ENCODE results near the gene LAMTOR3. TPM values are rescaled to one million over a fixed set of nuclear protein-coding genes. Genes with fewer than 3 reads are reported as not detected.

The LAMTOR3 gene, protein sequence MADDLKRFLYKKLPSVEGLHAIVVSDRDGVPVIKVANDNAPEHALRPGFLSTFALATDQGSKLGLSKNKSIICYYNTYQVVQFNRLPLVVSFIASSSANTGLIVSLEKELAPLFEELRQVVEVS
- 10 to 100 TPM; 29.8 to 31.7 TPM for total RNA-seq

DNA sequence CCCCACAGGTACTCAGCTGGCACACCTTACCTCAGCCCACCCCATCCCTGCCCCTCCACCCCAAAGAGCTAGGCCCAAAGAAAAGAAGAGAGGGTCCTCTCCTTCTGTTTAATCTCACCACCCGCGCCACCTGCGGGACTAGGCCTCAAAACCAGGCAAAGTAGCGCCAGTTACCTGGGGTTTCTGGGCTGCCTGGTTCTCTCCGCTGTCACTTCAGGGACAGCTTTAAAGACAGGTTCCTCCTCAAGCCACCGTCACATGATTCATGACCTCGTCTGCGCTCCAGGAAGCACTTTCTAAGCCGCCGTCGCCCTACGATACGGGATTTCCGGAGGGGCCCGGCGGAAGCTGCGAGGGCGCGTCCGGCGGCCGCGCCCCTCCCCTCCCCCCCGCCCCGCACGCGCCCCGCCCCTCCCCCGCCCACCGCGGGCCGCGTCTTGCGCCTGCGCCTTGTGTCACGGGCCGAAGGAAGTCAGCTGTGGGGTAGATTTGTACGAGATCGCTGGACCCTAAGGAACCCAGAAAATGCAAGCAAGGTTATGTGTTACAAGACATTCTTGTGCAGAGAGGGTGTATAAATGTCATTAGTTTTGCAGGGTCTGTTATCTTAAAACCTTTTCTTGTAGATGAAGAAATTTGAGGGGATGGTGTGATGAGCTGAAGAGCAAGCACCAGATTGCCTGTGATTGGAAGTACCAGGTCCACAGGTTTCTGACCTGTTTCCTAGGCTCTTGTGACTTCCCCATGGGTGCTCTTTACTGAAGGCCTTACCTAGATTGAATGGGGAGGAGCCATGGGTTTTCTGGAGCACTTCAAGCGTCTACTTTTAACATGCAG, at the start of gene LAMTOR3:
LAMTOR3 (minus strand) TSS at position 267 of the 837 bp plus-strand sequence. CDS start 464 bp downstream, outside the sequence.
- POLR2A ChIA-PET = interaction anchor here (0.6 to 1.6 kb wide), 5 partner anchors 38 to 650 kb away, joined by 3 to 8 read pairs (median 5); partner anchors contain the start of genes DNAJB14, H2AZ1 and TRMT10A
- CTCF ChIA-PET = interaction anchor here (0.7 to 1.6 kb wide), 6 partner anchors 33 to 85 kb away, joined by 3 to 7 read pairs (median 4); partner anchors contain the start of genes DAPP1 and DNAJB14

DNA sequence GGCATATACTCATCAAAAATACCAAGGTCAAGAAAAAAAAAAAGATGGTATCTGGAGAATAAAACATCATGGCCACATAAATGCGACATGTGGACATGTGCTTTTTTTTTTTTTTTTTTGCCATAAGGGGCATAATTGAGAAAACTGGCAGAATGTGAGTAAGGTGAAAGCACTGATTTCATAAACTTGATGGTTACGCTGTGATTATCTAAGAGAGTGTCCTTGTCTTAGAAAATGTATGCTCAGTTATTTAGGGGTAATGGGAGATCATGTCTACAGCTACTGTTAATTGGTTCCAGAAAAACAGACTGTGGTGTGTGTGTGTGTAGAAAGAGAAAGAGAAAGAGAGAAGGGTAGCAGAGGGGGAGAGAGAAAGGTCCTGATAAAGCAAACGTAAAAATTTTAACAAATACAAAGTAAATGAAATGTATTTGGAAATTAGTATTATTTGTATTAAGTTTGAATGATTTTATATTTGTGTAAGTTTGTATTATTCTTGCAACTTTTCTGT, 44.1 kb upstream of the LAMTOR3 start:
- CTCF ChIA-PET = interaction anchor here (0.7 kb wide), 1 partner anchor 127 kb away, joined by 3 read pairs; no protein-coding TSS in a partner anchor

DNA sequence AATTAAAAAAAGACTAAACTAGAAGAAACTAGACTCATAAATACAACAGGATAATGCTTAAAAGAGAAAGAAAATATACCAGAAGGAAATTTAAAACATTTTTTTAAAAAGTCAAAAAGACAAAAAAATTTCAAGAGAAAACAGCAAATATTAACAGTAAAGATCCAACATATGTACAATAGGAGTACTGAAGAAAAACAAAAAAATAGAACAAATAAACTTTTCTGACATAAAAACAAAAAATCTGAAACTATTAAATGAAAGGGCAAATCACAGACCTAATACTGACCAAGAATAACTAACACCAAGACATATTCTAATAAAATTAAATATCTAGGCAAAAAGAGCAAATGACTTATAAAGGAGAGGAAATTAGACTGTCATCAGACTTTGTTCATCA, 40.7 kb upstream of the LAMTOR3 start:
- ChIA-PET CTCF (no interaction called here), POLR2A (no interaction called here)

More for the DNA sequence above, 44.1 kb upstream of the LAMTOR3 start:
- POLR2A ChIA-PET = no interaction called here

DNA sequence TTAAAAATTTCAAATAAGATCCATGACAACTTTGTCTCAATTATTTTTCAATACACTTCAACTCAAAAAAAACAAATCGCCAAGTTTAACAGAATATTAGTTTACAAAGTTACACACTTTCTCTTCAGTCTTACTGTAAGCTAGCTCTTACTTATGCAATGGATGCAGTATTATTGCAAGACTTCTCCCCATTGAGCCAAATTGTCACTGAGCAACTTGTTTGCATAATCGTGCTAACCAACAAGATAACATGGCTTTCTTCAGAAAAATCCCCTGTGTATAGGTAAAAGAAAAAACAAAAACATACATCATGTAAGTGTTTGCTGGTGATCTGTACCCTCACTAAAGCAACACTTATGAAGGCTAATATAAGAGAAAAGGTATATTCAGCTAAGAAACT, 33.3 kb upstream of the LAMTOR3 start:
- CTCF ChIA-PET = interaction anchor here (1.2 kb wide), 1 partner anchor 33 kb away, joined by 3 read pairs; the partner anchor contains the start of gene LAMTOR3
- POLR2A ChIA-PET = no interaction called here

DNA sequence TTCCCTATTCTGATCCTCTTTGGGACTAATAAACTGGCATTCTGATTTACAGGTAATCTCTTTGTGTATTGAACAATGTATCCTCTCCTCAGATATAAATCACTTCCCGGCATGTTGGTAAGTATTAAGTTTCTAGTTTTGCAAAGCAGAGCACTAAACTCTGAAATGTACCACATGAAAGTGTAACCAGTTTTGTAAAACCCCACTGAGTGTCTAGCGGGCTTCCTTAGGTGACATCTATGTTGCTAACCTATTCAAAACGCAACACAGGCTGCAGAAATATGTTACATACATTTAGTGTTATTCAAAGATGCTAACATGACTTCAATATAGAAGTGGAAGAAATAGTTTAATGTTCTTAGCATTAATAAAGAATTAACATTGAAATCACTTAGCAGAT, 26.9 kb upstream of the LAMTOR3 start:
- ChIA-PET CTCF (interaction anchor here (1.4 kb wide), 1 partner anchor 11 kb away, joined by 3 read pairs; no protein-coding TSS in a partner anchor), POLR2A (no interaction called here)

DNA sequence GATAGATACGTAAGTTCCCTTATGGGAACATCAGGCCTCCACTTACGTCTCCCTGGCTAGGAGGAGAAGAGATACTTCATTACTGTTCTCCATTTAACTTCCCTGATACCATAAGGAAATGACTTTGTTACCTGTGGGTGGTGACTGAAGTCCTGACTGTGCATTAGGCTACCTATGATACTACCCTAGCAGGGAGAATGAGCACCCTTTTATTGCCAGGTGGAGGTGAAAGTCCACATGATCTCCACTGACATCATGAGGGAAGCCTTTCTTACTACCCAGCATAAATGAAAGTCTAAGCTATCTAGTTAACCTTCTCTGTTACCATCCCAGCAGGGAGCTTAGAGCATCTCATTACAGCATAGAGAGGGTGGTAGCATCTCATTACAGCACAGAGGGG, 24.4 kb upstream of the LAMTOR3 start:
- POLR2A ChIA-PET = no interaction called here
- CTCF ChIA-PET = no interaction called here

DNA sequence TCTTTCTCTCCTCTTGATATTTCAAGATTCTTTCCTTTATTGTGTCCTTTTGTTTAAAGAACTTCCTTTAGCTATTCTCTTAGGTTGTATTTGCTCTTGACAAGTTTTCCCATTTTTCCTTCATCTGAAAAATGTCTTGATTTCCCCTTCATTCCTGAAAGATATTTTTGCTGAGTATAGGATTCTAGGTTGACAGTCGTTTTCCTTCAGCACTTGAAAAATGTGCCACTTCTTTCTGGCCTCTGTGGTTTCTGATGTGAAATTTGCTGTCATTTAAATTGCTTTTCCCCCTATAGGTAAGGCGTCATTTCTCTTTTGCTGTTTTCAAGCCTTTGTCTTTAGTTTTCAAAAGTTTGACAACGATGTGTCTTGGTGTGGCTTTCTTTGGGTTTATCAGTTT, 23.3 kb upstream of the LAMTOR3 start:
- CTCF ChIA-PET = no interaction called here
- POLR2A ChIA-PET = no interaction called here

DNA sequence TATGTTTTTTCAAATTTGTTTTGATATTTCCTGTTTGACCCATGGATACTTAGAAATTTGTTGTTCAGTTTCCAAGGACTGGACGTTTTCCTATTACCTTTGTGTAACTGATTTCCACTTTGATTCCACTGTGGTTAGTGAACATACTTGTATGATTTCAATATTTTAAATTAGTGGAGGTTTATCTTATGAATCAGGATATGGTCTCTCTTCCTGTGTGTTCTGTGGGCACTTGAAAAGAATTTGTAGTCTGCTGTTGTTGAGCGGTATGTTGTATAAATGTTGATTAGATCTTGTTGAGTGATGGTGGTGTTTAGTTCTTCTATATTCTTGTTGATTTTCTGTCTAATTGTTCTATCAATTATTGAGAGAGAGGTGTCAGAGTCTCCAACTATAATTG, 21.2 kb upstream of the LAMTOR3 start:
- ChIA-PET CTCF (no interaction called here), POLR2A (no interaction called here)

DNA sequence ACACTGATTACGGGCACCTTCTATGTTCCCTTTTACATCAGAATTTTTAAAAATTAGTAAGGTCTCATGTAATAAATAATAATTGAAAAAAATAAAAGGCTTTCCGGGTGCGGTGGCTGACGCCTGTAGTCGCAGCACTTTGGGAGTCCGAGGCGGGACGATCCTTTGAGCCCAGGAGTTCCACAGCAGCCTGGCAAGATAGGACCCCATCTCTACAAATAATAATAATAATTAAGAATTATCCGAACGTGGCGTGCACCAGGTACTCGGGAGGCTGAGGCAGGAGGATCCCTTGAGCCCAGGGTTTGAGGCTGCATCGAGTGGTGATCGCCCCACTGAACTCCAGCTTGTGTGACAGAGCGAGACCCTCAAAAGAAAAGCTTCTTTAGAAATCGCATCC, 771 bp upstream of the LAMTOR3 start:
- ChIA-PET CTCF (interaction anchor here (0.7 to 1.6 kb wide), 6 partner anchors 32 to 85 kb away, joined by 3 to 7 read pairs (median 4); partner anchors contain the start of genes DAPP1 and DNAJB14), POLR2A (interaction anchor here (0.6 to 1.6 kb wide), 5 partner anchors 39 to 650 kb away, joined by 3 to 8 read pairs (median 5); partner anchors contain the start of genes DNAJB14, H2AZ1 and TRMT10A)

DNA sequence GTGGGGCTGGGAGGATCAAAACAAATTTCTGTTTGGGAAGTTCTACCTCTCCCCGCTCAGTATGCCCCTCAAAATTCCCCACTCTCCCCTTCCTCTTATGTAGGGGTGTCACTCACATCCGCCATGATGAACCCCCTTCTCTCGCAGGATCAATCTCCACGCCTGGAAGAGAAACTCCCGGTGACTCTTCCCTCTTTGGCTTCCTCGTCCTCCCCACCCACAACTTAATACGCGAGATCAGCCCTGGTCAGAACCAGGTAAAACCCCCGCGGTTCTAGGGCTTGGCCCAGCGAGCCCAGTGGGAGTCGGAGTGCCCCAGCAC, 427 bp downstream of the LAMTOR3 start:
- CTCF ChIA-PET = interaction anchor here (1.1 to 1.6 kb wide), 4 partner anchors 33 to 82 kb away, joined by 3 to 7 read pairs (median 4); partner anchors contain the start of gene DNAJB14
- POLR2A ChIA-PET = interaction anchor here (1.3 to 1.6 kb wide), 3 partner anchors 53 to 330 kb away, joined by 5 to 8 read pairs (median 8); partner anchors contain the start of genes DNAJB14, H2AZ1 and TRMT10A

DNA sequence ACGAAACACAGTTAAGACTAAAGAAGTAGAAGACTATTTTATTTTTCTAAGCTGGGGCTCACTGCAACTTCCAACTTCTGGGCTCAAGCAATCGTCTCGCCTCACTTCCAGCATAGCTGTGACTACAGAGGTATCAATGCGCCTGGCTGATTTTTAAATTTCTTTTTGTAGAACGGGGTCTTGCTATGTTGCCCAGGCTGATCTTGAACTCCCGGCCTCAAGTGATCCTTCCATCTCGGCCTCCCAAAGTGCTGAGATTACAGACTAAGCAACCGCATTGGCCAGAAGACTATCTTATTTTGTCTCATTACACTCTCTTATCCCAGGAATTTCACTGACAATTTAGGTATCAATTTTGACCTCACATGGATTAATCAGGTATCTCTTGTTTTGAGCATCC, 1.2 kb downstream of the LAMTOR3 start:
- ChIA-PET POLR2A (no interaction called here), CTCF (no interaction called here)

DNA sequence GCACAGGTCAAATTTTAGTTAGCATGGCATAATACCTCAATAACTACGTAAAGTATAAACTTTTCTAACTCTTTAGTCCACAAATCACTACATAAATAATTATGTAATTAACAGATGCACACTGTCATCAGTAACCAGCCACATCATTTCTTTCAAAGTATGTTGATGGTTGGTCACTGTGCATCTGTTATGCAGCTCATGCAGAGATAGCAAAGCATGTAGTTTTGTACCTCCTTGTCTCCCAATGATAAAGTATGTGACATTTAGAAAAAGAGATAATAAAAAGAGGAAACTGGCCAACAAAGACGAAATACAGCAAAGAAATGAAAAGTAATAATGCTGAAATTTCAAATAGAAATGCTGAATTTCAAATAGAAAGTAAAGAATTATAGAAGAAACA, 2.9 kb downstream of the LAMTOR3 start:
- POLR2A ChIA-PET = no interaction called here

DNA sequence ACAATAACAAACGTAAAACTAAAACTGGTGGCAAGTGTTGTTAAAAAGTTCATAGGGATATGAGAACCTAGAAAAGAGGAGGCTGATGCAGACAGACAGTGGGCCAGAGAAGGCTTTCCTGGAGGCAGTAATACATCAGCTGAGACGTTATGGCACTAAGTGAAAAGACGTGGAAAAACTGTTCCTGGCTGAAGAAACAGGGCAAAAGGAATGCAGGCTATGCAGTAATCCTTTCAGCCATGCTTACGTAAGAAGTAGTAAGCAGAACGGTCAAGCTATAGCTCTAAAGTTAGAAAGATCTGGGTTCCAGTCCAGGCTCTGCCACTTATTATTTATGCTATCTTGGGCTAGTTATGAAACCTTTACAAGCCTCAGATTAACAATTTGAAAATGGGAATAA, 6.4 kb downstream of the LAMTOR3 start:
- POLR2A ChIA-PET = no interaction called here
- CTCF ChIA-PET = no interaction called here

More for the DNA sequence above, 2.9 kb downstream of the LAMTOR3 start:
- CTCF ChIA-PET = interaction anchor here (2.3 kb wide), 1 partner anchor 83 kb away, joined by 8 read pairs; no protein-coding TSS in a partner anchor

DNA sequence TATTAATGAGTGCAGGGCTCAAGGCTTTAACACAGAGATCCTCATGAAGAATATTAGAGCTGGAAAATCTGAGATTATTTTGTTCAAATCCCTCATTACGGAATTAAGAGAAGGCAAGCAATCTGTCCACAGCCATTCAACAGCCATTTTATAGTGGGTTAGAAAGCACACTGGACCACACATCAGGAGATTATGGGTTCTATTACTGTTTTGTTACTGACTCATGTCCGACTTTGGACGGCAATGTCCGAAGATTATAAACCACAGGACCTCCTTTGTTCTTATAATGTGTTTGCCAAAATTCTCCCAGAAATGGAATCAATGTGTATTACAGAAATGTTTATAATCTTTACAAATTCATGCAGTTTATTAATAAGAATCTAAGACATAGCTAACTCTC, 8.1 kb downstream of the LAMTOR3 start:
- ChIA-PET CTCF (interaction anchor here (1.4 to 2.6 kb wide), 2 partner anchors 25 to 78 kb away, joined by 4 to 10 read pairs; no protein-coding TSS in a partner anchor), POLR2A (no interaction called here)

DNA sequence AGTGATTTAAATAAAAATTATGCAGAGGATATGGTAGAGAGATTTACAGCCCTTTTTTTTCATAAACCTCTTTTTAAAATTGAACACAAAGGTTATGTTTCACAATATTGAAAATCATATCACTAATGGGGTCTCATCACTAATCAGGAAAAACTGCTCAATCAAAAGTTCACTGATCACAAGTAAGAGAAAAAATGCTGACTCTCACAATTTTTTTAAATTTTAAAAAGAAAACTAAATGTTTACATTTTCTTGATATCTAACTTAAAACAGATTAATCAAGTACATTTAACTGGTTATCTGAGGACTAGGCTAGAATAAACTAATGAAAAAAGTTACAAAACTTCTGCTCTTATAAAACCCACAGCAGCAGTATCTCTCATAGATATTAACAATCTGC, 8.5 kb downstream of the LAMTOR3 start:
- ChIA-PET CTCF (interaction anchor here (1.0 to 2.6 kb wide), 4 partner anchors 25 to 77 kb away, joined by 3 to 10 read pairs (median 4); partner anchors contain the start of gene DAPP1), POLR2A (no interaction called here)

DNA sequence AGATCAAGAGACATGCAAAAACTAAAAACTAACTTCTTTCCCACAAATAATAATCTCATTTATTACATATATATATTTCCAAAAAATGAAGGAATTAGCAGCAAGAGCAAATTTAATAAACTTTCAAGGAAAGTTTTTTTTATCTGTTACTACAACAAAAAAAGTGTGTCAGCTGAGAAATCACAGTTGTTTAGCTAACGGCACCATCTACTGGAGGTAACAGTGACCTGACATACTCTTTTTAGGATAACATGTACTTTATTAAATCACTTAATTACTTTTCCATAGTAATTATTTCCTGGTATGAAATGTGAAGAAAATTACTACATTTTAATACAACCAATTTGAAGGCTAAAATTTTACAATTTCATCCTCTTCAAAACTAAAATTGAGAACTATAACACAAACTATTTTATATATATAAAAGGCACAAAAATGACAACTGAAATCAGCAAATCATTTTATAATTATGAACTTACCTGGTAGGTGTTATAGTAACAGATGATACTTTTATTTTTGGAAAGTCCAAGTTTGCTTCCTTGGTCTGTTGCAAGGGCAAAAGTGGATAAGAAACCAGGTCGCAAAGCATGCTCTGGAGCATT, 9.1 kb downstream of the LAMTOR3 start:
- CTCF ChIA-PET = interaction anchor here (0.7 to 2.6 kb wide), 7 partner anchors 24 to 77 kb away, joined by 3 to 10 read pairs (median 4); partner anchors contain the start of gene DAPP1
- POLR2A ChIA-PET = no interaction called here

DNA sequence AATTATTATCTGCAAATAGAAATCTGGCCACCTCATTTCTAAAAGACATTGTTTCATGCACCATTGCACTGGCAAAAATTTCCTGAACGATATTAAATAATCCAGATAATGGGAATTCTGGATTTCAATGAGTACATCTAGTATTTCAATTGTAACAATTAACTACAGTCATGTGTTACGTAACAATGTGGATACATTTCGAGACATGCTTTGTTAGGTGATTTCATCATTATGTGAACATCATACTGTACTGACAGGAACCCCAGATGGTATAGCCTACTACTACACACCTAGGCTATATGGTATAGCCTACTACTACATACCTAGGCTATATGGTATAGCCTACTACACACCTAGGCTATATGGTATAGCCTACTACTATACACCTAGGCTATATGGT, 14.8 kb downstream of the LAMTOR3 start:
- CTCF ChIA-PET = no interaction called here
- POLR2A ChIA-PET = no interaction called here

DNA sequence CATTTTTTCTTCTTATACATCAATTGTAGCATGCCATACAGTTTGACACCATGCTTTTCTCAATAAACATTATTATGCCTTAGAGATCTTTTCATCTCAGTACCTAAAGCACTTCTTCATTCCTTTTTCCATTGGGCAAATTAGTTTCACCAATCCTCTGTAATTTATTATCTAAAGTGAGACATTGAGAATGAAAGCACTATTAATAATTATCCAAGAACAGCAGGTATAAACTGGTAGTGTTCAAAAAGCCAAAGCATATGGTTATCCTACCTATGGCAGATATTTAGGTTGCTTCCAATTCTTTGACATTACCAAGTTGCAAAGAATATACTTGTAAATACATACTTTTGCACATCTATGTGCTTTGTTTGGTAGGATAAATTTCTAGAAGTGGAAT, 15.6 kb downstream of the LAMTOR3 start:
- ChIA-PET CTCF (no interaction called here), POLR2A (no interaction called here)

DNA sequence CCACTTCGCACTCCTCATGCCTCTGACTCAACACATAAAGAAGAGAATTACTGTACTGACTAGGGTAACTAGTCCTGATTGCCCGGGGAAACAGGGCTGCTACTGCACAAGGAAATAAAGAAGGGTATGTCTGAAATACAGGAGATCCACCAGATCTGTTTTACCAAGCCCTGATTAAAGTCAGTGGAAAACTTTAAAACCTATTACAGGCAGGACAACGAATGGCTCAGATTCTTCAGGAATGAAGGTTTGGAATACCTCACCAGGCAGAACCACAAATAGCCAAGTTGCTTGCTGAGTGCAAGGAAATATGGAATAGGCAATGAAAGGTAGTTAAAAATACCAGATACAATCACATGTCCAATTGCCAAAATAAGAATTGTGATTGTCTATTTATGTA, 17.3 kb downstream of the LAMTOR3 start:
- CTCF ChIA-PET = no interaction called here

DNA sequence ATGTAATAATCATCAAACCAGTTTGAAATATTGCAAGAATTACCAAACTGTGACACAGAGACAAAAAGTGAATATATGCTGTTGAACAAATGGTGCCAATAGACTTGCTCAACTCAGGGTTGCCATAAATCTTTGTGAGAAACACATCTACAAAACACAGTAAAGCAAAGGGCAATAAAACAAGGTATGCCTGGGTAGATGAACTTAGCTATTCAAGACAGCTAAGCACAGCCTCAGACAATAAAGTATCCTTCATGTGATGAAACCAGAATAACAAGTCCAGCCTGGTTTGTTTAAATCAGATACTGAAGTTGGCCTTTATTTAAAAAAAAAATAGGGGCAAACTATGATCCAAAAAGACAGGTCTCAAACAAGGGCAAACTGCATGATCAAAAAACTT, 19.2 kb downstream of the LAMTOR3 start:
- ChIA-PET POLR2A (interaction anchor here (0.6 kb wide), 1 partner anchor 22 kb away, joined by 4 read pairs; no protein-coding TSS in a partner anchor), CTCF (no interaction called here)

More for the DNA sequence above, 17.3 kb downstream of the LAMTOR3 start:
- POLR2A ChIA-PET = no interaction called here
